NCI-H128 (cell line): ENCODE measurements around the gene CFAP74.

ENCODE experiments used
- DNase-seq: peaks from one replicate; lab custom pipeline; 2025; ENCODE audit not compliant: unreplicated experiment; lab: John Stamatoyannopoulos, UW

The CFAP74 gene

DNA sequence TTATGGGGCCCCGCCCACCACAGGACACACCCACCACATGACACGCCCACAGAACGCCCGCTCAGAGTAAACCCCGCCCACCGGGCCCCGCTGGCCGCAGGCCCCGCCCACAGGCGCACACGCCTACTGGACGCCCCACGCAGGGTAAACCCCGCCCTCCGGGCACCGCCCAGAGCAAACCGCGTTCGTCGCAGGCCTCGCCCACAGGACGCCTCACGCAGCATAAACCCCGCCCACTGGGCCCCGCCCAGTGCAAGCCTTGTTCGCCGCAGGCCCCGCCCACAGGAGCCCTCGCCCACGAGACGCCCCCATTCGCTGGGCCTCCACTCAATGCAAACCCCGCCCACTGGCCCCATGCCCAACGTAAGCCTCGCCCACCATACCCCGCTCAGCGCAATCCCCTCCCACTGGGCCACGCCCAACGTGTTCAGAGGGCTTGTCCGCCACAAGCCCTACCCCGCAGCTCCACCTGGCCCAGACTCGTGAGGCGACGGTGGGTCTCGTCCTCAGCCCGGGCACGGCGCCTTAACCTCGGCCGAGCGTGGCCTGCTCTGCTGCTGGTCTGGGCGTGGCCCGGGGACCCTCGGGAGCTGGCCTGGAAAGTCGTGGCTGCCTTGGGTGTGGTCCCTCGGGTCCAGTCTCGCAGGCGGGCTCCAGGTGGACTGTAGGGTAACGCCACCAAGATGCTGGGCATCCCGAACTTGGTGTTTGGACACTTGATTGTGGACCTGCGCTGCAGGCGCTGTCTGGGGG lies 84.1 kb downstream of the CFAP74 start:
- DNase-seq, result peak; percentile 100

DNA sequence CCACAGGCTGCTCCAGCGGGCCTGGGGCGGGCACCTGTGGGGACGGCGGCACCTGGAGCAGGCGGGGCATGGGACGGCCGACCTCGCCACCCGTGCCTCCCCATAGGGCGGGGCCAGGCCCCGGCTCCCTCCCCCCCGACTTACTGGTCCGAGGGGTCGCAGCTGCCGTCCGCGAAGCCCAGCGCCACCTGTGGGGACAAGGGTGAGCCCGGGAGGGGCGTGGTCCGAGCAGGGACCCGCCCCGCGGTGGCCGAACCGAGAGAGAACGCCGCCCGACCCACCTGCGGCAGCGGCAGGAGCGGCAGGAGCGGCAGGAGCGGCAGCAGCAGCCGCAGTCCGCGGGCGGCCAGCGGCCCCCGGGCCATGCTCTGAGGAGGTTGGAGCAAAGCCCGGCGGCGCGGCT lies 84.7 kb downstream of the CFAP74 start, which contains the start of gene TMEM52:
Gene TMEM52, minus strand, starts transcription at position 379 of the 403 bp plus-strand sequence. Its CDS starts 14 bp downstream, at position 365.
- DNase-seq, result no peak

DNA sequence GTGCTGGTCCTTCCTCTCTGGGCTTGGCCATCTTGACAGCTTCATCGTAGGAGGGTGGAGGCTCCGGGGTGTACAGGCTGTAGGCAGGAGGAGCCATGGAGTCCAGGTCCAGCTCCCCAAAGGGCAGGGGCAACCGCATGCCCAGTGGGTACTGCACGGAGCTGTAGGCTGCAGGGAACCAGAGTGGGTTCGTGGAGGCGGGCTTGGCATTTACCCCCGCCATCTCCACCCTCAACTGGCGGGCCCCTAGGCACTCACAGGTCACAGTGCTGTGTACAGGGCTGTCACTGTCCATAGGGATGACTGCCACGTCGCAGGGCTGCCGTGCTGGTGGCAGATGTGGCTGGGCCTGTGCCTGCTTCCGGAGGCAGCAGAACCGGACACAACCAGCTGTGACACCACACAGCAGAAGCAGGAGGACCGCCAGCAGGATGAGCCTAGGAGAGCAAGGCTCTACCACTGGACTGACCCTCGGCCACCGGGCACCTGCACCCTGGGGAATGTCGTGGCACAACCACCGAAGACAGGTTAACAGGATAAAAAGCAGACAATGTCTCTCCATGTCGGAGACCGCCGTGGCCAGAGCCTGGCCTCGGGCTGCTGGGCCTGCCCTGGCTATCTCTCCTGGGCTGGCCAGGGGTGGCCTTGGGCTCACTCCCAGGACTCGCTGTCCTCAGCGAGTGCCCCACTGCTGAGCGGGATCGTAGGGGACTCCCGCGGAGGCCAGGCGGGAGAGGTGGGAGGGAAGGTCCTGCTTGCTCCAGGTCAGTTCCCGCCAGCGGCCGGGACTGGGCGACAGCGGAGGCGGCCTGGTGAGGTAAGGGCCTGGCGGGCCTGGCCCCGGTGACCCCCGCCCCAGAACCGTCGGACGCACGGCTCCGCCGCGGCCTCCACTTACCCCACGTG lies 85.3 kb downstream of the CFAP74 start:
- no peak for DNase-seq

GRCh38 chr1:1917304-1917976 lies 86.1 kb downstream of the CFAP74 start:
- no peak for DNase-seq

DNA sequence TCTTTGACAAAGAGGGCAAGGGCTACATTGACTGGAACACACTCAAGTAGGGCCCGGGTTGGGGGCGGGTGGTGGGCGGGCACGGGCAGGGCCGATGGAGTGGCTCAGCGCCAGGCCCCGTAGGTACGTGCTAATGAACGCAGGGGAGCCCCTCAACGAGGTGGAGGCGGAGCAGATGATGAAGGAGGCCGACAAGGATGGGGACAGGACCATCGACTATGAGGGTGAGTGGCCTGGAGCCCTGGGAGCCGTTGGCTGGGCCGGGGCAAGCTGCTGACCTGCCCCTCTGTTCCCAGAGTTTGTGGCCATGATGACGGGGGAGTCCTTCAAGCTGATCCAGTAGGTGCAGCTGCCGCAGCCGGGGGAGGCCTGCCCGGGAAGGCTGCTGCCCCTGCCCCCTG lies 86.7 kb downstream of the CFAP74 start:
- no peak for DNase-seq

DNA sequence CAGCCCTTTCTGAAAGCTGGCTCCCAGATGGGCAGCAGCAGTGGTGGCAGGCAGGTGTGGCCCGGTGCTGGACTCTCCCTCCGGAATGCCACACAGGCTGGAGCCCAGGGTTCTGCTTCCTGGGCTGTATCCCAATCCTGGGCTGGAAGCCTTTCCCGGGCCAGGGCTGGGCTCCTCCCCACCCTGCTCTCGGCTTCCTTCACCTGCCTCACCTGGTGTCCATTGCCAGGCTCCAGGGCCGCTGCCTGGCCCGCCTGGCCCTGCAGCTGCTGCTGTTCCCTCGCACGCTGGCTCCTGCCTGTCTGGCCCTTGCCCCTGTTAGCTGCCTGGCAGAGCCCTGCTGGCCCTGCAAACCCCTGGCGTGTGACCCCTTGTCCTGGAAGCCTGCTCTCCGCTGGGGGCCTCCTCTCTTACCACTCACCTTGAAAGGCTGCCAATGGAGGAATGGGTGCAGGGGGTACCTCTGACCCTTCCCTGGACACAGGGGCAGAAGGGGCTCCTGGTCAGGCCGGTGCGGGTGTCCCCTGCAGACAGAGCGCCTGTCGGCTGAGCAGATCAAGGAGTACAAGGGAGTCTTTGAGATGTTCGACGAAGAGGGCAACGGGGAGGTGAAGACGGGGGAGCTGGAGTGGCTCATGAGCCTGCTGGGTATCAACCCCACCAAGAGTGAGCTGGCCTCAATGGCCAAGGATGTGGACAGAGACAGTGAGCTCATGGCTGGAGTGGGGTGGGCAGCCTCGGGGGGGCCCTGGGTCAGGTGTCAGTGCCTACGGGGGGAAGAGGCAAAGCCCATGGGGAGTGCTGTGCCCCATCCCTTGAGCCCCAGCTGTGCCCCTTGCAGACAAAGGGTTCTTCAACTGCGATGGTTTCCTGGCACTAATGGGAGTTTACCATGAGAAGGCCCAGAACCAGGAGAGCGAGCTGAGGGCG lies 87.4 kb downstream of the CFAP74 start:
- DNase-seq, result no peak

- DNase-seq, result no peak
These were observed 88.5 kb downstream of the CFAP74 start, which contains the start of gene CALML6 for GRCh38 chr1:1914971-1915692. Gene CALML6, plus strand, starts transcription at chr1:1915260. Its CDS starts 21 bp downstream, at chr1:1915281.

DNA sequence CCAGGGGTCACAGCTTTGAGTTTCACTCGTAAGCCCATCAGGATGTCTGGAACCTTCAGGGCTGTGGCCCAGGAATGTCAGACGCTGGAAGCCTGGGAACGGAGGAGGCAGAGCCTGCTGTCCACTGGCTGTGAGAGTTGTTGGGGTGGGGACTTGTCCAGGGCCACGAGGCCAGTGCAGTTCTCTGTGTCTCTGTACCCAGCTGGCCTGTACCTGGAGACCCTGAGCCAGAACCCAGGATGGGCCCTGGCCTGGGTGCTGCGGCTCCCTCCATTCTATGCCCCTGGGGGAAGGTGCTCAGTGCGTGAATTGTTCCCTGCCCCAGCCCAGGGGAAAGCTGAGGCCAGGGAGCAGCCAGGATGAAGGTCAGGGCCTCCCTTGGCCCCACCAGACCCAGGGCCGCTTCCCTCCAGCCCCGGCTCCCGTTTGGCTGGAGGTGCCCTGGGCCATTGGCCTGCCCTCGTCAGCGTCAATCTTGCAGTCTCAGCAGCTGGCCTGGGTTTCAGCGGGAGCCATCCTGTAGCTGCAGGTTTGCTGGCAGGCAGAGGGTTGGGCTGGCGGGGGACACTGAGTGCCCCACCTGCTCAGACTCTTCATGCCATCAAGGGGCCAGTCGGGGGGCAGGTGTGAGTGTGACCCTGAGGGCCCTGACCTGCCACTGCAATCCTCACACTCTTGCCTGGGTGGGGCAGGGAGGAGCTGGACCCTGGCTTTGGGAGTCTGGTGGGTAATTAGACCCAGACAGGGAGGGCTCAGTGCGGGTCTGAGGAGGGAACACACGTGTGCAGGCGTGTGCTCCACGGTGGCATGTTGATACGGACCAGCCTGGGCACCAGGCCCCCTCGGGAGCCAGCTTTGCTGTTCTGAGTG lies 89.2 kb downstream of the CFAP74 start:
- DNase-seq, result no peak

GRCh38 chr1:1911350-1912041 lies 92.1 kb downstream of the CFAP74 start:
- no peak for DNase-seq

DNA sequence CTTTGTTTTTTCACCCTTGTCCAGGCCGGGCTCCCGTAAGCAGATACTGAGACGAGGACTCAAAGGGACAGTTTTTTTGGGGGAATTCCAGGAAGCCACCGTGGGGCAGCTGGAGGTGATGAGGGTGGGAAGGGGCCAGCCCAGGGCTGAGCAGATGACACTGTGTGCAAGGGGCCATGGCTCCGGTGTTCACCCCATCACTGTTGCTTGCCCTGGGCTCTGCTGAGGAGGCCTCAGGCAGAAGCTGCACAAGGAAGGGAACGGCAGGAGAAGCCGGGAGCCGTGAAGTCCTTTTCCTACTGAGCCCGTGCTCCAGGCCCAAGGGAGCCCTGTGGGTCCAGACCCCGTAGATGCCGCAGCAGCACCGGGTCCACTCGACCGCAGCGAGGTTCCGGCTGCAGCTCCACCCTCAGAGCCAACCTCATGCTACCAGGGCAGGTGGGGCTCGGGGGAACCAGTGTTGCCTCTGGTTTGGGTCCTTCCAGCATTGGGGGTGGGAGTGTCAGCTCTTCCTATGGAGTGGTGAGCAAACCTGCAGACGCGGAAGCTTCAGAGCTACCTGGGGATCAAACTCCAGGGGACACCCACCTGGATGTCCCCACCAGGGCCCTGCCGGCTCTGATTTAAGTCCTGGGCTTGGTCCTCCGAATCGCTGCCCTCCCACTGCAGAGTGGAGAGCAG lies 92.8 kb downstream of the CFAP74 start:
- DNase-seq, result no peak

GRCh38 chr1:1910033-1910465 lies 93.5 kb downstream of the CFAP74 start:
- DNase-seq, result no peak

DNA sequence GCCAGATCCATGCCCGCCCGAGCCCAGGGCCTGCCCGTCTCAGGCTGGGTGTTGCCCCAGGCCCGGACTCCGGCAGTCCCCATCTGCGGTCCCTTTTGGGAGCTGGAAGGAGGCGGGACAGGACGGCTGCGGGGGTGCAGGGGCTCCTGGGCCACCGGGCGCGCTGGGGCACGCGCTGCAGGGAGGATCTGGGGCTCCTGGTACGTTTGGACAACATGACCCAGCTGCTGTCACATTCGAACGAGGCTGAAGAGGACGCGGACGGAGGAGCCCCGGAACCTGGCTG lies 95.1 kb downstream of the CFAP74 start:
- no peak for DNase-seq

- DNase-seq, result no peak
These were observed 96.4 kb downstream of the CFAP74 start for GRCh38 chr1:1907098-1907736.

DNA sequence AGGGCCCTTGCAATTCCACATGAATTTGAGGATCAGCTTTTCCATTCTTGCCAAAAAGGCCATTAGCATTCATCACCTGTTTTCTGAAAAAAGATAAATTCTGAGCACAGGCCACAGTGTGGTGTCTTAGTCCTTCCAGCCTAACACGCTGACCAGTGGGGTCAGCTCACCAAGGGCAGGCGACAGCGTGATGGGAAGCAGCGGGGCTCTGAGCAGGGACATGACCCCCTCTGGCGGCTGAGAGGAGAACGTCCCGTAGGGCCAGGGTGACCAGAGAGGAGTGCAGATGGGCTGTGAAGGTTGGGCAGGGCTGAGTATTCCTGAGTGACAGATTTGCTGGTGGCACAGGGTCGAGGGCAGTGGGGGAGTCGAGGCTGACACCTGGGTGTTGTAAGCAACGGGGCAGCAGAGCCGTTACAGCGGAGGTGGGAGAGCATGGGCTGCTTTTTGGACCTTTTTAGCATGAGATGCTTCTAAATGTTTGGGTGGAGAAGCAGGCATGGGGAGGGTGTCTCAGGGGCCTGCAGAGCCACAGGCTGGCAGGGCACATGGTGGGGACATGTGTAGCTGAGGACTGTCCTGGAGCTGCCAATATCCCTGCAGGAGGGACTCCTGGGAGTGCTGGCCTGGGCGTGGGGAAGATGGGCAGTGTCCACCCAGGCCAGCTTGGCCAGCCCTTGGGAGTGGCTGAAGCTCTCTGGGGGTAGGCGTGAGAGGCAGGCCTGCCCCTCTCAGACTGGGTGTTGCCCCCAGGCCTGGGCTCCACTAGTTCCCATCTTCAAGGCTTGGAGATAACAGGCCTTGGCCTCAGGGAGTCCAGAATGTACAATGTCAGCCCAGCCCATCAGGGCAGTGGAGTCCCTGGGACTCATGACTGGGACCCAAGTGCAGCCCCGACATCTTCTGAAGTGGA lies 97.1 kb downstream of the CFAP74 start:
- DNase-seq, result peak; percentile 55

GRCh38 chr1:1903224-1903623 lies 100.4 kb downstream of the CFAP74 start:
- DNase-seq, result no peak

DNA sequence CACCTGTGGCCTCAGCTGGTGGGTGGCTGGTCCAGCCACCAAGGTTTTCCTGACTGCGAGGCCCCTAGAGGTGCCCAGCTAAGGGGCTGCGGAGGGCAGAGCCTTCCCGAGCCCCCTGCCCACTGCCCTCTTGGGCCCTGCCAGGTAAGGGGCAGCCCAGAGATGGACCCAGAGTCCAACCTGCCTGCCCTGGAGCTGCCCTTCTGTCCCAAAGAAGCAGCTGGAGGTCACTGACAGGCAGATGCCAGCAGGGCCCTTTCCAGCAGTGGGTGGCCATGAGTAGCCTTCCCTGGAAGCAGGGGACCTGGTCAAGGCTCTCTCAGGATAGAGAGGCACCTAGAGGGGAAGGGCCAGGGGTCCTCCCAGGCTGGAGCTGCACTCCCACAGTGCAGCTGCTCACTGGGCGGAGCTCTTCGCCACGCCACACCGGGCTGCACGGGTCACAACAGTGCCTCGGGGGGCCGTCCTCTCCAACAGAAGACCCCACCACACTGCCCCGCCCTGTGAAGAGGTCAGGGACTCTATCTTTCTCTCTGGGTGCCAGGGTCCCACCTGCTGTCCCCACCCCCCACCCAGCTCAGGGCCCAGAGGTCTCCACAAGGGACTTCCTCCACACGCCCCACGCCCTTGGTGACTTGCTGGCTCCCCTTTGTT lies 101.8 kb downstream of the CFAP74 start:
- no peak for DNase-seq
